IMR-90 (cell line): ENCODE measurements around the gene MICAL3. TPM values are rescaled to one million over a fixed set of nuclear protein-coding genes. Genes with fewer than 3 reads are reported as not detected.
"Not testable (repeated sequence)": the region's sequence is repeated elsewhere in the genome, so short reads cannot be mapped to it uniquely, and the experiment has no call there.

Experiments used
- ATAC-seq: fragments of 200-7000 bp; cut with Tn5 transposase; 2 replicates; pipeline ENCODE4 v1.9.1; 2020; ENCODE audit warnings: low read depth, mild to moderate bottlenecking, moderate library complexity
- BruUV-seq: library from RNA; stranded (reverse); fragments of 400-500 nt; replicated peaks from 2 replicates; lab custom pipeline; 2021; lab: Mats Ljungman, UMichigan
- CTCF ChIA-PET: fragments of 300-600 bp; formaldehyde crosslinking; extraction: SDS; loops from one replicate; lab custom pipeline; 2021; ENCODE audit warnings: antibody characterized with exemption; lab: Yijun Ruan, JAX
- POLR2A ChIA-PET: fragments of 300-600 bp; sonication (Branson Sonifier 250); formaldehyde crosslinking; loops from one replicate; lab custom pipeline; 2022; ENCODE audit warnings: antibody characterized with exemption; ENCODE audit not compliant: unreplicated experiment; lab: Charles Lee
- DNase-seq: peaks from one replicate; pipeline ENCODE4 v3.0.0; 2013
- H2AFZ ChIP-seq: replicated peaks from 2 replicates; pipeline ENCODE3; 2013; ENCODE audit warnings: low read length, mild to moderate bottlenecking; ENCODE audit not compliant: poor library complexity
- H2AK5ac ChIP-seq: 2 replicates; pipeline ENCODE4 v1.6.1; 2013; ENCODE audit warnings: low read depth, low read length, inconsistent platforms
- H2AK9ac ChIP-seq: replicated peaks from 2 replicates; pipeline ENCODE3; 2013; ENCODE audit warnings: mild to moderate bottlenecking, low read depth, low read length, moderate library complexity; ENCODE audit not compliant: poor library complexity
- H2BK120ac ChIP-seq: 2 replicates; pipeline ENCODE4 v1.6.1; 2013; ENCODE audit warnings: low read depth, low read length, inconsistent platforms
- H2BK15ac ChIP-seq: 3 replicates; pipeline ENCODE4 v1.6.1; 2013; ENCODE audit warnings: low read depth, low read length, inconsistent platforms
- H2BK20ac ChIP-seq: 2 replicates; pipeline ENCODE4 v1.6.1; 2013; ENCODE audit warnings: low read depth, mild to moderate bottlenecking, inconsistent platforms, low read length, moderate library complexity
- H2BK5ac ChIP-seq: 2 replicates; pipeline ENCODE4 v1.6.1; 2013; ENCODE audit warnings: mild to moderate bottlenecking, low read depth, low read length, inconsistent platforms; ENCODE audit not compliant: poor library complexity, severe bottlenecking
- H3K14ac ChIP-seq: replicated peaks from 2 replicates; pipeline ENCODE4 v1.6.1; 2013; ENCODE audit warnings: low read depth, low read length, inconsistent platforms
- H3K18ac ChIP-seq: 2 replicates; pipeline ENCODE4 v1.6.1; 2013; ENCODE audit warnings: low read depth, low read length, control low read depth
- H3K23ac ChIP-seq: 2 replicates; pipeline ENCODE4 v1.6.1; 2013; ENCODE audit warnings: low read depth, low read length, inconsistent platforms
- H3K27ac ChIP-seq: 2 replicates; pipeline ENCODE4 v1.5.1; 2013; ENCODE audit warnings: mild to moderate bottlenecking, control low read depth, low read length; ENCODE audit not compliant: insufficient read depth
- H3K27me3 ChIP-seq: 2 replicates; pipeline ENCODE4 v1.6.1; 2013; ENCODE audit warnings: low read length; ENCODE audit not compliant: control insufficient read depth, insufficient read depth
- H3K36me3 ChIP-seq: 2 replicates; pipeline ENCODE4 v1.6.1; 2013; ENCODE audit warnings: low read length, mixed read lengths; ENCODE audit not compliant: control insufficient read depth, insufficient read depth
- H3K4ac ChIP-seq: 2 replicates; pipeline ENCODE4 v1.6.1; 2013; ENCODE audit warnings: low read depth, low read length, inconsistent platforms
- H3K4me1 ChIP-seq: 2 replicates; pipeline ENCODE4 v1.6.1; 2013; ENCODE audit warnings: low read length, mixed read lengths; ENCODE audit not compliant: control insufficient read depth, insufficient read depth
- H3K4me2 ChIP-seq: 2 replicates; pipeline ENCODE4 v1.6.1; 2013; ENCODE audit warnings: low read depth, mild to moderate bottlenecking, control low read depth, low read length, moderate library complexity
- H3K4me3 ChIP-seq: 2 replicates; pipeline ENCODE4 v1.5.1; 2013; ENCODE audit warnings: low read depth, mild to moderate bottlenecking, control low read depth, low read length, moderate library complexity; ENCODE audit not compliant: insufficient read depth
- H3K56ac ChIP-seq: 2 replicates; pipeline ENCODE4 v1.6.1; 2013; ENCODE audit warnings: low read length, inconsistent platforms; ENCODE audit not compliant: insufficient read depth; ENCODE audit errors: extremely low read depth
- H3K79me1 ChIP-seq, 2 experiments: 2 replicates each; pipeline ENCODE4 v1.6.1; 2013; ENCODE audit warnings: low read length in 2 of 2, inconsistent platforms in 1 of 2, low read depth in 1 of 2
- H3K9ac ChIP-seq: 2 replicates; pipeline ENCODE4 v1.6.1; 2013; ENCODE audit warnings: low read depth, low read length, control low read depth
- H3K9me1 ChIP-seq: 2 replicates; pipeline ENCODE4 v1.6.1; 2013; ENCODE audit warnings: low read length, inconsistent platforms; ENCODE audit not compliant: insufficient read depth
- H3K9me3 ChIP-seq: 2 replicates; pipeline ENCODE4 v1.6.1; 2013; ENCODE audit warnings: low read length; ENCODE audit not compliant: control insufficient read depth, insufficient read depth
- H4K20me1 ChIP-seq: 2 replicates; pipeline ENCODE4 v1.6.1; 2013; ENCODE audit warnings: low read length, inconsistent platforms; ENCODE audit not compliant: insufficient read depth
- H4K5ac ChIP-seq: 2 replicates; pipeline ENCODE4 v1.6.1; 2013; ENCODE audit warnings: mild to moderate bottlenecking, low read depth, low read length, control low read depth
- H4K8ac ChIP-seq, 2 experiments: 2 replicates each; pipeline ENCODE4 v1.6.1; 2013; ENCODE audit warnings: low read depth in 2 of 2, low read length in 2 of 2, control low read depth in 1 of 2, inconsistent platforms in 1 of 2
- H4K91ac ChIP-seq: 2 replicates; pipeline ENCODE4 v1.6.1; 2013; ENCODE audit warnings: low read depth, low read length, inconsistent platforms; ENCODE audit not compliant: insufficient read depth
- MAZ ChIP-seq: IDR thresholded peaks from 2 replicates; pipeline ENCODE4 v1.6.1; 2012; ENCODE audit warnings: low read depth, mild to moderate bottlenecking, low read length, improper control_type of control experiment, moderate library complexity, borderline replicate concordance
- MXI1 ChIP-seq: IDR thresholded peaks from 2 replicates; pipeline ENCODE4 v1.6.1; 2012; ENCODE audit warnings: low read depth, mild to moderate bottlenecking, low read length, moderate library complexity, borderline replicate concordance
- WGBS, 2 experiments: methylation state at CpG; one replicate each; pipeline versions ENCODE4 v1.1.5 to v1.1.7; 2013; ENCODE audit warnings: missing lambda C conversion rate in 2 of 2; ENCODE audit not compliant: insufficient read length in 1 of 2; ENCODE audit errors: extremely low coverage in 2 of 2; 5-methylcytosine and 5-hydroxymethylcytosine counted together
- dilution Hi-C: fragments of 300-500 bp; cut with HindIII; formaldehyde crosslinking; loops from one replicate; pipeline ENCODE4 v1.14.3; 2018; ENCODE audit warnings: low sequenced_read_pairs; ENCODE audit not compliant: unreplicated experiment
- in situ Hi-C: fragments of 300-500 bp; cut with MboI; formaldehyde crosslinking; loops from 3 replicates; pipeline ENCODE4 v1.14.3; 2019; ENCODE audit warnings: low sequenced_read_pairs, inconsistent platforms, mixed read lengths
- intact Hi-C: fragments of 100-400 bp; cut with micrococcal nuclease; formaldehyde crosslinking; loops from 2 replicates; pipeline ENCODE4 v1.10.0; 2022
- polyA plus RNA-seq, 3 experiments: library from polyadenylated mRNA; depleted of rRNA; stranded (reverse); fragments of >200 nt; gene quantifications; 2 replicates each; pipeline ENCODE4 v1.2.3, GENCODE V29; 2012; ENCODE audit warnings: low replicate concordance in 1 of 3
- total RNA-seq: library from RNA; depleted of rRNA; stranded (reverse); fragments of >200 nt; gene quantifications from 2 replicates; pipeline ENCODE4 v1.2.3, GENCODE V29; 2012

Gene MICAL3
- total and polyA plus RNA-seq, 2 of the 4 experiments (the other 2 are of a cell fraction): 17.6 to 26.8 TPM

DNA sequence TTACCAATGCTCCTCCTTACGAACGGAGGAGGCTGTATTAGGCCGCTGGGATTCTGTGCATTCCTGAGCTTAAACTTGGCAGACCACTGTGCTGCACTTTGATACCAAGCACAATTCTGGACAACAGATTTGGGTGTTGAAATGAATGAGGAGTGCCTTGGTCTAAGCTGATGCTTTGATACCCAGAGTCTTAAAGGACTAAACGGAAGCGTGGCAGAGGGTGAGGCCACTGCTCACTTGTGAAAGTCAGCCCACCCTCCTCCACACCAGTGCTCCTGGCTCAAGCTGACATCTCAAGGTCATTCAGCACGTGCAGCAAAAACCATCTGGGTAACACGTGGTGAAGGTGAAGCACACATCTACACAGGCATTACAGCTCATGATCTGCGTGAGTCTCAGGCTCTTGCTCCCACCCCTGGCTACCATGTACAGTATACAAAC lies 85.9 kb downstream of the MICAL3 start:
- peak; percentile 37 for DNase-seq
- Histone ChIP-seq H3K4me3 (no peak overlapping the region), H3K4me2 (no peak overlapping the region), H2AK5ac (0 out of 2 replicates have a peak overlapping the region, but pooled peaks have one; percentile 27), H3K79me1 (peaks cover 45 to 59% of the 10 kb centered on the region in 2 experiments), H3K4ac (no peak overlapping the region), H3K9me3 (no peaks in the 10 kb centered on the region), H2BK5ac (no peak overlapping the region), H3K56ac (no peak overlapping the region), H2BK20ac (no peak overlapping the region), H4K8ac (no peak overlapping the region), H4K91ac (no peak overlapping the region), H2BK15ac (no peak overlapping the region), H3K18ac (no peak overlapping the region), H3K27me3 (no peaks in the 10 kb centered on the region), H3K27ac (no peak overlapping the region), H3K36me3 (no peaks in the 10 kb centered on the region), H2BK120ac (no peak overlapping the region), H2AK9ac (no peak overlapping the region), H3K9ac (no peak overlapping the region), H3K4me1 (peaks cover 6% of the 10 kb centered on the region), H3K23ac (no peak overlapping the region; the same call in 1 of the 2 replicates), H3K14ac (peak overlapping the region; percentile 50; the same call in 1 of the 2 replicates), H3K9me1 (peaks cover 7% of the 10 kb centered on the region; the same call in 1 of the 2 replicates), H4K20me1 (peaks cover 39% of the 10 kb centered on the region), H4K5ac (no peak overlapping the region), H2AFZ (no peak overlapping the region)
- in situ Hi-C loops (no loop called here), dilution Hi-C loops (no loop called here), intact Hi-C loops (no loop called here)
- ChIA-PET CTCF (no interaction called here), POLR2A (no interaction called here)
- WGBS, 2 experiments: 69% methylated on average over 3 of the region's 8 CpGs; no CpG with 5 or more reads in 1 of the 2 experiments
- ATAC-seq: peak; percentile 73
- BruUV-seq: no TSS peak
- TF ChIP-seq MXI1 (peak; percentile 38; the same call in 1 of the 2 replicates), MAZ (no peak)

DNA sequence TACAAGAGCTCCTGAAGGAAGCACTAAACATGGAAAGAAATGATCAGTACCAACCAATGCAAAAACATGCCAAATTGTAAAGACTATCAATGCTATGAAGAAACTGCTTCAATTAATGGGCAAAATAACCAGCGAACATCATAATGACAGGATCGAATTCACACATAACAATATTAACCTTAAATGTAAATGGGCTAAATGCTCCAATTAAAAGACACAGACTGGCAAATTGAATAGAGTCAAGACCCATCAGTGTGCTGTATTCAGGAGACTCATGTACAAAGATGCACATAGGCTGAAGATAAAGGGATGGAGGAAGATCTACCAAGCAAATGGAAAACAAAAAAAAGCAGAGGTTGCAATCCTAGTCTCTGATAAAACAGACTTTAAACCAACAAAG lies 91.9 kb downstream of the MICAL3 start:
- H2BK120ac ChIP-seq: not testable (repeated sequence)

More for the DNA sequence above, 91.9 kb downstream of the MICAL3 start:
- H3K36me3 ChIP-seq, H3K9me3 ChIP-seq, H3K4ac ChIP-seq, H3K4me2 ChIP-seq, H4K91ac ChIP-seq, H3K4me1 ChIP-seq, POLR2A ChIA-PET, in situ Hi-C loops, H3K27ac ChIP-seq, H4K5ac ChIP-seq, H3K4me3 ChIP-seq, ATAC-seq, H2AK9ac ChIP-seq, CTCF ChIA-PET, H3K23ac ChIP-seq, H2BK20ac ChIP-seq, DNase-seq, H4K8ac ChIP-seq, H3K56ac ChIP-seq, H3K9ac ChIP-seq, dilution Hi-C loops, H2AK5ac ChIP-seq, H2AFZ ChIP-seq, H3K27me3 ChIP-seq, H3K18ac ChIP-seq, H2BK5ac ChIP-seq, H3K14ac ChIP-seq, H2BK15ac ChIP-seq, intact Hi-C loops, BruUV-seq: not testable (repeated sequence)
- peaks cover 27% of the 10 kb centered on the region for H4K20me1 ChIP-seq
- H3K79me1 ChIP-seq: peaks cover 24 to 43% of the 10 kb centered on the region in 2 experiments
- no CpG with 5 or more reads among the region's 2 CpGs for WGBS, 2 experiments
- H3K9me1 ChIP-seq: peaks cover 16% of the 10 kb centered on the region
